ENCODE data around the gene SARDH.

Gene SARDH

GRCh38 chr9:133706307-133707050 lies 31.7 kb downstream of the SARDH start:
- Histone ChIP-seq H3K4me3 (ENCODE audit: severe bottlenecking) (no peak overlapping the region), H3K27me3 (ENCODE audit: insufficient read depth, poor library complexity, severe bottlenecking) (peaks cover 19% of the 10 kb centered on the region), H3K36me3 (ENCODE audit: low read depth) (no peaks in the 10 kb centered on the region), H3K4me1 (ENCODE audit: insufficient read depth, poor library complexity, severe bottlenecking) (peaks cover 6% of the 10 kb centered on the region), H3K27ac (ENCODE audit: poor library complexity, severe bottlenecking) (no peak overlapping the region), H3K9me3 (ENCODE audit: severe bottlenecking) (no peaks in the 10 kb centered on the region)
- TF ChIP-seq CTCF (IDR thresholded peaks at IDR 0.05; ENCODE audit: poor library complexity, severe bottlenecking): no peak
- no peak for DNase-seq (ENCODE audit: low spot score)
- ATAC-seq (ENCODE audit: low read depth): no peak

DNA sequence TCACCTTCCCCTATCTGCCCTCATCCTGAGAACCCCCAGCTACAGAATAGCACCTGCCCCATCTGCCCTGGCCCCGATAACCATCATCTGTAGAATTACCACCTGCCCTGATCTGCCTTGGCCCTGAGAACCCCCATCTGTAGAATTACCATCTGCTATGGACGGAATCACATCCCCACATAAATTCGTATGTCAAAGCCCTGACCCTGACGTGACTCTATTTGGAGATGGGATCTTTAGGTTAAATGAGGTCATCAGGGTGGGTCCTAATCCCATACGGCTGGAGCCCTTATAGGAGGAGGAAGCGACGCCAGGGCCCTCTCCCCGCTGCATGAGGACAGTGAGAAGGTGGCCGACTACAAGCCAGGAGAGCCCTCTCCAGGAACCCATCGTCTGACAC lies 32.6 kb downstream of the SARDH start:
- no peak for TF ChIP-seq CTCF (IDR thresholded peaks at IDR 0.05; ENCODE audit: poor library complexity, severe bottlenecking)
- Histone ChIP-seq H3K27ac (ENCODE audit: poor library complexity, severe bottlenecking) (no peak overlapping the region), H3K4me1 (ENCODE audit: insufficient read depth, poor library complexity, severe bottlenecking) (no peaks in the 10 kb centered on the region), H3K4me3 (ENCODE audit: severe bottlenecking) (no peak overlapping the region), H3K36me3 (ENCODE audit: low read depth) (no peaks in the 10 kb centered on the region), H3K27me3 (ENCODE audit: insufficient read depth, poor library complexity, severe bottlenecking) (peaks cover 28% of the 10 kb centered on the region), H3K9me3 (ENCODE audit: severe bottlenecking) (no peaks in the 10 kb centered on the region)
- ATAC-seq (ENCODE audit: low read depth): no peak
- no peak for DNase-seq (ENCODE audit: low spot score)

- DNase-seq (ENCODE audit: low spot score) (peak; percentile 51), ATAC-seq (ENCODE audit: low read depth) (no peak)
- Histone ChIP-seq H3K36me3 (ENCODE audit: low read depth) (no peaks in the 10 kb centered on the region), H3K9me3 (ENCODE audit: severe bottlenecking) (no peaks in the 10 kb centered on the region), H3K27ac (ENCODE audit: poor library complexity, severe bottlenecking) (no peak overlapping the region), H3K4me3 (ENCODE audit: severe bottlenecking) (no peak overlapping the region), H3K4me1 (ENCODE audit: insufficient read depth, poor library complexity, severe bottlenecking) (no peaks in the 10 kb centered on the region), H3K27me3 (ENCODE audit: insufficient read depth, poor library complexity, severe bottlenecking) (peaks cover 34% of the 10 kb centered on the region)
- no peak for TF ChIP-seq CTCF (IDR thresholded peaks at IDR 0.05; ENCODE audit: poor library complexity, severe bottlenecking)
These were observed 33.4 kb downstream of the SARDH start for GRCh38 chr9:133704711-133705181.

GRCh38 chr9:133703591-133704399 lies 34.4 kb downstream of the SARDH start:
- H3K27me3 ChIP-seq (ENCODE audit: insufficient read depth, poor library complexity, severe bottlenecking): peaks cover 37% of the 10 kb centered on the region
- no peak overlapping the region for H3K4me3 ChIP-seq (ENCODE audit: severe bottlenecking)
- DNase-seq (ENCODE audit: low spot score): peak; percentile 58
- H3K4me1 ChIP-seq (ENCODE audit: insufficient read depth, poor library complexity, severe bottlenecking): no peaks in the 10 kb centered on the region
- no peaks in the 10 kb centered on the region for H3K36me3 ChIP-seq (ENCODE audit: low read depth)
- H3K27ac ChIP-seq (ENCODE audit: poor library complexity, severe bottlenecking): no peak overlapping the region
- no peak for ATAC-seq (ENCODE audit: low read depth)
- no peak for TF ChIP-seq CTCF (IDR thresholded peaks at IDR 0.05; ENCODE audit: poor library complexity, severe bottlenecking)
- no peaks in the 10 kb centered on the region for H3K9me3 ChIP-seq (ENCODE audit: severe bottlenecking)
